Measurements from ENCODE around the gene RGMB. TPM values are rescaled to one million over a fixed set of nuclear protein-coding genes. Genes with fewer than 3 reads are reported as not detected.

Gene RGMB
- total and polyA plus RNA-seq, 12 donors = 1.7 to 16.6 (median 13.6) TPM

GRCh38 chr5:98771382-98772109, 1.9 kb upstream of the RGMB start:
- Histone ChIP-seq H3K4me3 (peak overlapping the region; percentile 61 to 88 (median 68)), H3K4me1 (peaks cover 0 to 71% (median 47%) of the 10 kb centered on the region in 9 donors), H3K36me3 (no peaks in the 10 kb centered on the region), H3K9me3 (no peaks in the 10 kb centered on the region), H3K27ac (peak overlapping the region in 9 of 10 donors; percentile 34 to 89 (median 72)), H3K27me3 (peaks cover 0 to 84% (median 0%) of the 10 kb centered on the region in 7 donors)
- peak in 2 of 8 donors; percentile 20 to 43 for ATAC-seq
- 3 to 4% methylated on average over 18 of the region's 18 CpGs for WGBS, 2 donors
- intact Hi-C loops (cut with DNase I) = loop anchor here in 5 of 10 donors (5.0 to 10.0 kb wide), 4 partner anchors 153 to 1967 kb away; partner anchors contain the start of genes CHD1 (in 4 of the 5) and ERAP1 (in 1 of the 5)
- TF ChIP-seq CTCF (IDR thresholded peaks at IDR 0.05) = peak; percentile 82 to 95 (median 89)
- peak in 1 of 2 donors; percentile 81 for DNase-seq

GRCh38 chr5:98772415-98773213, 849 bp upstream of the RGMB start:
- H3K4me1 ChIP-seq = peaks cover 0 to 71% (median 47%) of the 10 kb centered on the region in 9 donors
- H3K4me3 ChIP-seq = peak overlapping the region; percentile 23 to 97 (median 82)
- H3K27ac ChIP-seq = peak overlapping the region; percentile 14 to 98 (median 90)
- H3K27me3 ChIP-seq = peaks cover 0 to 83% (median 0%) of the 10 kb centered on the region in 7 donors
- no peaks in the 10 kb centered on the region for H3K9me3 ChIP-seq
- H3K36me3 ChIP-seq = no peaks in the 10 kb centered on the region
- DNase-seq = peak; percentile 65 to 73
- 6% methylated on average over 34 of the region's 34 CpGs for WGBS, 2 donors
- ATAC-seq = peak; percentile 14 to 70 (median 60)
- intact Hi-C loops (cut with DNase I) = loop anchor here in 5 of 10 donors (5.0 to 10.0 kb wide), 4 partner anchors 152 to 1968 kb away; partner anchors contain the start of genes CHD1 (in 4 of the 5) and ERAP1 (in 1 of the 5)
- peak in 1 of 9 donors; percentile 1 for TF ChIP-seq CTCF (IDR thresholded peaks at IDR 0.05)

- H3K4me3 ChIP-seq = peak overlapping the region; percentile 23 to 97 (median 82)
- WGBS, 2 donors = 0% methylated on average over 16 of the region's 16 CpGs
- TF ChIP-seq CTCF (IDR thresholded peaks at IDR 0.05) = no peak
- H3K27me3 ChIP-seq = peaks cover 0 to 82% (median 0%) of the 10 kb centered on the region in 7 donors
- no peaks in the 10 kb centered on the region for H3K9me3 ChIP-seq
- ATAC-seq = no peak
- H3K27ac ChIP-seq = peak overlapping the region; percentile 14 to 98 (median 90)
- intact Hi-C loops (cut with DNase I) = loop anchor here in 5 of 10 donors (5.0 to 10.0 kb wide), 4 partner anchors 152 to 1968 kb away; partner anchors contain the start of genes CHD1 (in 4 of the 5) and ERAP1 (in 1 of the 5)
- H3K36me3 ChIP-seq = no peaks in the 10 kb centered on the region
- H3K4me1 ChIP-seq = peaks cover 0 to 69% (median 47%) of the 10 kb centered on the region in 9 donors
- DNase-seq = no peak
These were observed 324 bp upstream of the RGMB start for GRCh38 chr5:98773214-98773463.

Data from heart right ventricle (tissue), 16 donors.